GM23248 (cell line): ENCODE measurements around the gene LSAMP. TPM values are rescaled to one million over a fixed set of nuclear protein-coding genes. Genes with fewer than 3 reads are reported as not detected.

Experiments
- DNase-seq: peaks from one replicate; pipeline ENCODE4 v3.0.0-alpha.2; 2015
- H2AFZ ChIP-seq: fragments of 200-600 bp; sonication (generic); 2 replicates; pipeline ENCODE4 v1.6.1; 2016; ENCODE audit warnings: antibody characterized with exemption
- H3F3A ChIP-seq: fragments of 200-600 bp; sonication (generic); 2 replicates; pipeline ENCODE4 v1.6.1; 2016; ENCODE audit warnings: mild to moderate bottlenecking, antibody characterized with exemption, mixed run types; ENCODE audit not compliant: insufficient read depth
- H3K27ac ChIP-seq: fragments of 200-600 bp; sonication (generic); 2 replicates; pipeline ENCODE4 v1.5.1; 2016; ENCODE audit warnings: mild to moderate bottlenecking
- H3K27me3 ChIP-seq: fragments of 200-600 bp; sonication (generic); replicated peaks from 2 replicates; pipeline ENCODE4 v1.6.1; 2016; ENCODE audit warnings: mild to moderate bottlenecking; ENCODE audit not compliant: insufficient read depth
- H3K36me3 ChIP-seq: fragments of 200-600 bp; sonication (generic); 2 replicates; pipeline ENCODE4 v1.6.1; 2016; ENCODE audit warnings: low read depth, mild to moderate bottlenecking
- H3K4me1 ChIP-seq: fragments of 200-600 bp; sonication (generic); 2 replicates; pipeline ENCODE4 v1.6.1; 2016; ENCODE audit warnings: mild to moderate bottlenecking; ENCODE audit not compliant: insufficient read depth
- H3K4me2 ChIP-seq: fragments of 200-600 bp; sonication (generic); one replicate; pipeline ENCODE4 v1.6.1; 2016; ENCODE audit warnings: mild to moderate bottlenecking; ENCODE audit not compliant: unreplicated experiment
- H3K4me3 ChIP-seq: fragments of 200-600 bp; sonication (generic); 2 replicates; pipeline ENCODE4 v1.5.1; 2016; ENCODE audit warnings: mild to moderate bottlenecking
- H3K79me2 ChIP-seq: fragments of 200-600 bp; sonication (generic); 2 replicates; pipeline ENCODE4 v1.6.1; 2016; ENCODE audit warnings: mild to moderate bottlenecking; ENCODE audit not compliant: insufficient read depth
- H3K9ac ChIP-seq: fragments of 200-600 bp; sonication (generic); 2 replicates; pipeline ENCODE4 v1.6.1; 2016; ENCODE audit warnings: mild to moderate bottlenecking
- H3K9me2 ChIP-seq: fragments of 200-600 bp; sonication (generic); 2 replicates; pipeline ENCODE4 v1.6.1; 2016; ENCODE audit warnings: mixed run types, mild to moderate bottlenecking, moderate library complexity; ENCODE audit not compliant: insufficient read depth
- H3K9me3 ChIP-seq: fragments of 200-600 bp; sonication (generic); one replicate; pipeline ENCODE4 v1.6.1; 2017; ENCODE audit warnings: low read depth
- H4K20me1 ChIP-seq: fragments of 200-600 bp; sonication (generic); 2 replicates; pipeline ENCODE4 v1.6.0; 2016; ENCODE audit not compliant: insufficient read depth
- EZH2 ChIP-seq: fragments of 200-600 bp; sonication (generic); IDR thresholded peaks from 2 replicates; pipeline ENCODE4 v1.6.1; 2018; ENCODE audit warnings: antibody characterized with exemption, mild to moderate bottlenecking; ENCODE audit not compliant: insufficient read depth, poor library complexity, severe bottlenecking
- EZH2phosphoT487 ChIP-seq: fragments of 200-600 bp; sonication (generic); IDR thresholded peaks from 2 replicates; pipeline ENCODE4 v1.6.1; 2018; ENCODE audit warnings: antibody characterized with exemption, moderate library complexity, mild to moderate bottlenecking, low read depth; ENCODE audit not compliant: insufficient read depth
- WGBS, 2 experiments: methylation state at CpG; one replicate each; pipeline ENCODE4 v1.1.6; 2015 to 2017; ENCODE audit warnings: low lambda C conversion rate in 2 of 2, low coverage in 1 of 2; ENCODE audit errors: missing lambda C conversion rate in 2 of 2; 5-methylcytosine and 5-hydroxymethylcytosine counted together
- in situ Hi-C: fragments of 300-500 bp; cut with MboI; formaldehyde crosslinking; loops from 2 replicates; pipeline ENCODE4 v1.15.0; 2020
- polyA plus RNA-seq: library from polyadenylated mRNA; unstranded; fragments of >200 nt; fragmentation: Nextera tagmentation; extraction: Ambion mirVana; gene quantifications from 2 replicates; pipeline ENCODE4 v1.2.1, GENCODE V29; 2016
- total RNA-seq: library from RNA; depleted of rRNA; stranded (reverse); fragments of >200 nt; shearing (Covaris generic); gene quantifications from 2 replicates; pipeline ENCODE4 v1.2.3, GENCODE V29; 2014

LSAMP gene
- total and polyA plus RNA-seq, 2 experiments from 2014 or later = 4.5 to 9.3 TPM

- in situ Hi-C loops = no loop called here
These were observed 676.6 kb downstream of the LSAMP start for GRCh38 chr3:115768661-115769060.

GRCh38 chr3:115766587-115767482 lies 678.5 kb downstream of the LSAMP start:
- peak; percentile 76 for DNase-seq
- Histone ChIP-seq H3K4me3 (no peak overlapping the region), H3K79me2 (no peaks in the 10 kb centered on the region), H4K20me1 (no peaks in the 10 kb centered on the region), H3K9me3 (no peaks in the 10 kb centered on the region), H3K9ac (no peak overlapping the region), H2AFZ (no peak overlapping the region), H3K4me2 (peak overlapping the region; percentile 42), H3K9me2 (no peaks in the 10 kb centered on the region), H3K36me3 (no peaks in the 10 kb centered on the region), H3K4me1 (peaks cover 7% of the 10 kb centered on the region), H3K27ac (peak overlapping the region; percentile 9; the same call in 1 of the 2 replicates), H3F3A (peaks cover 13% of the 10 kb centered on the region; the same call in 1 of the 2 replicates), H3K27me3 (no peaks in the 10 kb centered on the region)
- in situ Hi-C loops = no loop called here
- TF ChIP-seq EZH2 = no peak
- TF ChIP-seq EZH2phosphoT487 = no peak
- WGBS, 2 experiments = 61 to 66% methylated on average over 6 of the region's 6 CpGs

More at GRCh38 chr3:115768661-115769060, 676.6 kb downstream of the LSAMP start:
- no peak overlapping the region for H2AFZ ChIP-seq
- peaks cover 7% of the 10 kb centered on the region for H3K4me1 ChIP-seq
- no peaks in the 10 kb centered on the region for H3K9me2 ChIP-seq
- no peak overlapping the region for H3K4me3 ChIP-seq
- no peak overlapping the region for H3K9ac ChIP-seq
- no peaks in the 10 kb centered on the region for H3K27me3 ChIP-seq
- H3K79me2 ChIP-seq = no peaks in the 10 kb centered on the region
- no peaks in the 10 kb centered on the region for H3K9me3 ChIP-seq
- H3K4me2 ChIP-seq = no peak overlapping the region
- WGBS, 2 experiments = 59 to 63% methylated on average over 3 of the region's 3 CpGs
- DNase-seq = no peak
- H4K20me1 ChIP-seq = no peaks in the 10 kb centered on the region
- no peak overlapping the region for H3K27ac ChIP-seq
- H3F3A ChIP-seq = peaks cover 13% of the 10 kb centered on the region; the same call in 1 of the 2 replicates
- TF ChIP-seq EZH2phosphoT487 (no peak), EZH2 (no peak)
- no peaks in the 10 kb centered on the region for H3K36me3 ChIP-seq

- H3K9me2 ChIP-seq = no peaks in the 10 kb centered on the region
- no peak overlapping the region for H2AFZ ChIP-seq
- no peaks in the 10 kb centered on the region for H3K9me3 ChIP-seq
- no peaks in the 10 kb centered on the region for H3K27me3 ChIP-seq
- no peak overlapping the region for H3K4me2 ChIP-seq
- no peak overlapping the region for H3K9ac ChIP-seq
- no peak overlapping the region for H3K4me3 ChIP-seq
- H4K20me1 ChIP-seq = no peaks in the 10 kb centered on the region
- in situ Hi-C loops = no loop called here
- no peak for DNase-seq
- H3F3A ChIP-seq = peaks cover 7% of the 10 kb centered on the region; the same call in 1 of the 2 replicates
- H3K27ac ChIP-seq = no peak overlapping the region
- no peaks in the 10 kb centered on the region for H3K36me3 ChIP-seq
- no peak for TF ChIP-seq EZH2
- no peak for TF ChIP-seq EZH2phosphoT487
- no peaks in the 10 kb centered on the region for H3K79me2 ChIP-seq
- H3K4me1 ChIP-seq = peaks cover 3% of the 10 kb centered on the region
These were observed 683.4 kb downstream of the LSAMP start for GRCh38 chr3:115761927-115762305.

GRCh38 chr3:115760716-115761115 lies 684.6 kb downstream of the LSAMP start:
- DNase-seq = no peak
- Histone ChIP-seq H3K36me3 (no peaks in the 10 kb centered on the region), H3K27me3 (no peaks in the 10 kb centered on the region), H3K27ac (no peak overlapping the region), H3K9me3 (no peaks in the 10 kb centered on the region), H3K4me1 (no peaks in the 10 kb centered on the region), H4K20me1 (no peaks in the 10 kb centered on the region), H3K9ac (no peak overlapping the region), H3K79me2 (no peaks in the 10 kb centered on the region), H3F3A (no peaks in the 10 kb centered on the region), H3K4me2 (no peak overlapping the region), H3K9me2 (no peaks in the 10 kb centered on the region), H3K4me3 (no peak overlapping the region), H2AFZ (no peak overlapping the region)
- TF ChIP-seq EZH2 = no peak
- no peak for TF ChIP-seq EZH2phosphoT487
- WGBS, 2 experiments = 75 to 80% methylated on average over 3 of the region's 3 CpGs
- in situ Hi-C loops = no loop called here
